VCaP (cell line): ENCODE data around the gene FARS2.

Experiments
- H3K27ac ChIP-seq: fragments of 450-650 bp; 2 replicates; pipeline ENCODE4 v1.5.1; 2017
- TF ChIP-seq, protein P1 (sequence below): fragments of 450-650 bp; conservative IDR thresholded peaks from 2 replicates; pipeline ENCODE4 v1.5.1; 2017; ENCODE audit warnings: mild to moderate bottlenecking, moderate library complexity

Gene FARS2

DNA sequence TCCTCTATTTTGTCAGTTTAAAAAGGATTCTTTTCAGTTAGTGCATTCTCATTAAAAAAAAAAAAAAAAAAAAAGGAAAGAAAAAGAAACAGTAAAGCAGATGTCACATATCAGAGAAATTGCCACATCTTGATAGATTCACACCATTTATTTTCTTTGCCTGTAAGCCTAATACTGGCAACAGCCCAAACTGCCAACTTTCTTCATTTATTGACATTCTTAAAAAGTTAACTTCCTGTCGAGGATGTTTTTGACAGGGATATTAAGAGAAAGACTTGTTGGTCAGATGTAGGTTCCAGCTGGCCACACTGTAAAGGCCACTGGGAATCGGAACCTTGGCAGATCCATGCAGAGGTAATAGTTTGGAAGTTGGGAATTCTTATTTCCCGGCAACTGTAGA, 412.8 kb downstream of the FARS2 start:
- no peak overlapping the region for H3K27ac ChIP-seq
- TF ChIP-seq, protein P1, sequence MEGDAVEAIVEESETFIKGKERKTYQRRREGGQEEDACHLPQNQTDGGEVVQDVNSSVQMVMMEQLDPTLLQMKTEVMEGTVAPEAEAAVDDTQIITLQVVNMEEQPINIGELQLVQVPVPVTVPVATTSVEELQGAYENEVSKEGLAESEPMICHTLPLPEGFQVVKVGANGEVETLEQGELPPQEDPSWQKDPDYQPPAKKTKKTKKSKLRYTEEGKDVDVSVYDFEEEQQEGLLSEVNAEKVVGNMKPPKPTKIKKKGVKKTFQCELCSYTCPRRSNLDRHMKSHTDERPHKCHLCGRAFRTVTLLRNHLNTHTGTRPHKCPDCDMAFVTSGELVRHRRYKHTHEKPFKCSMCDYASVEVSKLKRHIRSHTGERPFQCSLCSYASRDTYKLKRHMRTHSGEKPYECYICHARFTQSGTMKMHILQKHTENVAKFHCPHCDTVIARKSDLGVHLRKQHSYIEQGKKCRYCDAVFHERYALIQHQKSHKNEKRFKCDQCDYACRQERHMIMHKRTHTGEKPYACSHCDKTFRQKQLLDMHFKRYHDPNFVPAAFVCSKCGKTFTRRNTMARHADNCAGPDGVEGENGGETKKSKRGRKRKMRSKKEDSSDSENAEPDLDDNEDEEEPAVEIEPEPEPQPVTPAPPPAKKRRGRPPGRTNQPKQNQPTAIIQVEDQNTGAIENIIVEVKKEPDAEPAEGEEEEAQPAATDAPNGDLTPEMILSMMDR = no peak

DNA sequence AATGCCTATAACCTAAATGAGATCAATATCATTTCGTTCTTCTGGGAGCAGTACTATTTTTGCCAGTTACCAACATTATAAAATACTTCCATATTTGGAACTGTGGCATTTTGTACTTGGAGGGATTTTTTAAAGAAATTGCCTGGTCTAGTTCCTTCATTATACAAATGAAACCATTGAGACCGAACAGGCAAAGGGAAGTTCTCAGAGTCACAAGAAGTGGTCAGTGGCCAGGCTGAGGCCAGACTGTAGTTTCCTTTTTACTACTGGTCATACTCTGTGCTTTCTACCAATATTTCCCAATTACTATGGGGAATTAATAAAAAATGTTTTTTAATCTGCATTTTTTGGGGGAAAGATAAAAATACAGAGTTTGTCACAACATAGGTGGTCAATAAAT, 413.4 kb downstream of the FARS2 start:
- TF ChIP-seq, protein P1 = no peak
- H3K27ac ChIP-seq = no peak overlapping the region

DNA sequence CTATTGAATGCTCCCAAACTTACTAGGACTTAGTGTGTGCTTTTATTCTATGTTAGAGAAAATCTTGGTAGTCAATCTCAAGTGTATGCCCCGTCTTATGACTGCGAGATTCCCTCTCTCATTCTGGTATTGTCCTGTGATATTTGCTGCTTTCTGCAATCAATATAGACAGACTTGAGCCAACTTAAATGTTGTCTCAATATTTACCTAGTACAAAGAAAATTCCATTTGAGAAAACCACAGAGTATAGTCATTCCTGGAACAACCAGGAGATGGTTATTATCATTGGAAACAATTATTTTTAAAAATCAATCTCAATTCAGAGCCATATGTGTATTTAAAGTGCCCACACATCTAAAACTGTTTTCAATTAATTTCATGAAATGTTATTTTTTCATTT, 415.4 kb downstream of the FARS2 start:
- TF ChIP-seq, protein P1 = no peak
- no peak overlapping the region for H3K27ac ChIP-seq

DNA sequence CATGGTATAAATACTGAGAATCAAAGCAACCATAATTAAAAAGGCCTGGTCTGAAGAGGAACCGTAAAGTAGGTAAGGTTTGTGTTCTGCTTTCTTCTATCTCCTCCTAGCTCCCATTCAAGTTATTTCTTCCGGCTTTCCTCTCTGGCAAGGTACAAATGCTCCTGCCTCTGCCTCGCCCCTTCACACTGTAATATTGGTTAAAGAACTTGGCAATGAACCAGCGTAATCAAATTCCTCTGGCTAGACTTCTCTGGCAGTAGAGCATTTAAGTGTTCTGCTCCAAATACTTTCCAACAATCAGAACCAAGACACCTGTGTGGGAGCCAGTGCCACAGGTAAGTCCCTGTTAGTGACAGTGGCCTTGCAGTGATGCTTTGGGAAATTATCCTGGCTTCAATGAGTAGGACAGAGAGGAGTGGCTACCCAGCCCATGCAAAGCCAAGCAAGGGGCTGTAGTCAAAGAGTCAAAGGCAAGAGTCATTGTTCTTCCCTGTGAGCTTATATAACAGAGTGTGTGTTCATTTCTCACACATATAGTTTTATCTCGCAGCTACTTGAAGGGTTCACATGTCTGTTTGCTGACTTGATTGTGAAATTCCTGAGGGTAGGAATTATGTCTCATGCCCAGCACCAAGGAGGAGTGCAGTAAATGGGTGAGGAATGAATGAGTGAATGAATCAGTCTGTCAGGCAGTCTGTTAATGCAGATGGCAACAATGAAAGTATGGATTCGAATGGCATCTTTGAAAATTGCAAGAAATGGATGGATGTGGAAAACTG, 416.1 kb downstream of the FARS2 start:
- no peak overlapping the region for H3K27ac ChIP-seq
- TF ChIP-seq, protein P1 = no peak

DNA sequence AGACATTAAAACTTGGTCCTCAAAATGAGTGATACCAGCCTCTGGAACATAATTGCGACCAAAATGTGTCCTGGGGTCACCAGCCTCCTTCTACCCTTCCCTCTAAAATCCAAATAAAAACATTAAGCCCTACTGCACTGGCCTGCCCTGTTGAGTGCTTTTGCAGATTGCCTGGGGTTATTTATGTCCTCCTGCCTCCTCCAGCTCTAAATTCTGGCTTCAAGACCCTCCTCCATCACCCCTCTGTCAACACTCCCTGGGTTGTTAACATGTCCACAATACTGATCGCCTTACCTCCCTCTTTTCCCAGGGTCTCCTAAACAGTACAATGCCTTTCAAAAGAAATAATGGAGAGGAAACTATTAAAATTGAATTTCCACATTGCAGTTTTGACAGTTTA, 418.0 kb downstream of the FARS2 start:
- TF ChIP-seq, protein P1 = no peak

DNA sequence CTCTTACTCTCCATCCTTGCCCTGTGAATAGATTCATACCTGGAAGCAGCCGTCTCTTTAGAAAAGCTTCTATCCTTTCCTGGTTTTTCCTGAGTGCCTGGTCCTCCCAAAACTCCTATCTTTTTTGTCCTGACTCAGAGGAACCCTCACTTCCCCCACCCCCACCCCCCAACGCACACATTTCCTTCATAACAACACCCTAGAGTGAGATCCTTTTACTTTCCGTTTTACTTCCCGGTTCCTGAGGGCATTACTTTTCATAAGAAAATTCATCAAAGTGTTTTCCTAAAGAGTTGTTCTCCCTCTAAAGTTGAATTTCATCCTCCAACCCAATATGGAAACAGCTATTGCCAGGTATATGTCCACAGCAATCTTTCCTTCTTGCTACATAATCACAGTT, 418.4 kb downstream of the FARS2 start:
- TF ChIP-seq, protein P1 = no peak
- no peak overlapping the region for H3K27ac ChIP-seq

More for the DNA sequence above, 418.0 kb downstream of the FARS2 start:
- H3K27ac ChIP-seq = no peak overlapping the region

DNA sequence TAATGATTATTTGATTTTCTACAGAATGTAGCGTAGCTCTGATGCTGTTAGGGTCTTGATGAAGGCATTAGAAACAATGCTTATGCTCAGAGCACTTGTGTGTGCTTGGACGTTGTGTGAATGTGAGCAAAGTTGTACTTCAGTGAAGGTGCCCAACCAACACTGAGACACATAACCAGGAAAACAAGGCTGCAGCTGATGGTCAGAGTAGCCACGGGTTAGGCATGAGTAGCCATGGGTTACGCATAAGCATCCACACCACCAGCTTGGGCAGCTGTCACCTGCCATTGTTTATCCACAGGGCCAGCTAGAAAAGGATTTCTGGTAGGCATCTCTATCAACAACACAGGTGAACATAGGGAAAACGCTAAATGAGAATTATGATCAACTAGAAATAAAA, 418.8 kb downstream of the FARS2 start:
- H3K27ac ChIP-seq = no peak overlapping the region
- TF ChIP-seq, protein P1 = no peak
